H1 (cell line): ENCODE measurements around the gene ATP13A2. TPM values are rescaled to one million over a fixed set of nuclear protein-coding genes. Genes with fewer than 3 reads are reported as not detected.

ENCODE experiments used
- CTCF ChIA-PET: fragments of 300-600 bp; sonication (Branson Sonifier 250); formaldehyde crosslinking; loops from one replicate; lab custom pipeline; 2021; ENCODE audit not compliant: partially characterized antibody; lab: Charles Lee
- POLR2A ChIA-PET: fragments of 300-600 bp; sonication (Branson Sonifier 250); formaldehyde crosslinking; loops from one replicate; lab custom pipeline; 2021; ENCODE audit warnings: inconsistent platforms; ENCODE audit not compliant: partially characterized antibody; lab: Charles Lee
- DNase-seq, 2 experiments: peaks; one replicate each; pipeline versions ENCODE4 v3.0.0 to v3.0.0-alpha.2; 2010 to 2022; ENCODE audit warnings: low spot score in 2 of 2, low read depth in 1 of 2, mixed read lengths in 1 of 2
- FAIRE-seq: peaks from 2 replicates; lab custom pipeline; 2011; peaks lifted over from hg19 to GRCh38; lab: Jason Lieb, UNC
- H2AFZ ChIP-seq: 2 replicates; pipeline ENCODE4 v1.8.1; 2012; ENCODE audit warnings: low read length, inconsistent platforms
- H2AK5ac ChIP-seq: 2 replicates; pipeline ENCODE4 v1.6.1; 2013; ENCODE audit warnings: low read depth, low read length
- H2BK120ac ChIP-seq: replicated peaks from 2 replicates; pipeline ENCODE3; 2013; ENCODE audit warnings: low read depth, low read length, inconsistent platforms
- H2BK12ac ChIP-seq: 2 replicates; pipeline ENCODE4 v1.6.1; 2013; ENCODE audit warnings: low read depth, low read length
- H2BK15ac ChIP-seq: 2 replicates; pipeline ENCODE4 v1.6.1; 2013; ENCODE audit warnings: low read length
- H2BK20ac ChIP-seq: 2 replicates; pipeline ENCODE4 v1.6.1; 2013; ENCODE audit warnings: low read length
- H2BK5ac ChIP-seq: 2 replicates; pipeline ENCODE4 v1.6.1; 2013; ENCODE audit warnings: low read depth, low read length
- H3K14ac ChIP-seq: 2 replicates; pipeline ENCODE4 v1.6.1; 2013; ENCODE audit warnings: inconsistent platforms; ENCODE audit not compliant: insufficient read length
- H3K18ac ChIP-seq: 2 replicates; pipeline ENCODE4 v1.6.1; 2013; ENCODE audit warnings: low read length; ENCODE audit errors: extremely low read depth
- H3K23ac ChIP-seq: 2 replicates; pipeline ENCODE4 v1.6.1; 2013; ENCODE audit warnings: inconsistent platforms; ENCODE audit not compliant: insufficient read length
- H3K23me2 ChIP-seq: 2 replicates; pipeline ENCODE4 v1.6.1; 2013; ENCODE audit warnings: low read depth, low read length
- H3K27ac ChIP-seq: 2 replicates; pipeline ENCODE4 v1.6.1; 2011; ENCODE audit warnings: low read depth, low read length, inconsistent platforms
- H3K27me3 ChIP-seq, 4 experiments: replicated peaks in 1 of 4; 1 replicate in 1 of 4; 2 replicates in 3 of 4; pipeline versions ENCODE4 v1.6.1 to v1.8.1; 2011 to 2013; ENCODE audit warnings: low read length in 3 of 4, mild to moderate bottlenecking in 3 of 4, inconsistent platforms in 2 of 4, mixed read lengths in 2 of 4, moderate library complexity in 1 of 4; ENCODE audit not compliant: control insufficient read depth in 3 of 4, insufficient read depth in 3 of 4; ENCODE audit errors: extremely low read depth in 1 of 4
- H3K36me3 ChIP-seq, 4 experiments: 2 replicates each; pipeline versions ENCODE4 v1.6.1 to v1.8.1; 2011 to 2013; ENCODE audit warnings: mild to moderate bottlenecking in 4 of 4, low read length in 3 of 4, moderate library complexity in 2 of 4, control low read depth in 1 of 4, inconsistent platforms in 1 of 4; ENCODE audit not compliant: insufficient read depth in 4 of 4, control insufficient read depth in 2 of 4
- H3K4ac ChIP-seq: replicated peaks from 2 replicates; pipeline ENCODE3; 2013; ENCODE audit warnings: low read length, low read depth, mixed read lengths, inconsistent platforms; ENCODE audit not compliant: insufficient read length
- H3K4me1 ChIP-seq, 4 experiments: replicated peaks in 1 of 4; 1 replicate in 1 of 4; 2 replicates in 3 of 4; pipeline versions ENCODE4 v1.6.1 to v1.8.1; 2011 to 2013; ENCODE audit warnings: low read length in 3 of 4, inconsistent platforms in 2 of 4, mixed read lengths in 1 of 4; ENCODE audit not compliant: insufficient read depth in 4 of 4, control insufficient read depth in 3 of 4
- H3K4me2 ChIP-seq, 2 experiments: 2 replicates each; pipeline versions ENCODE4 v1.6.1 to v1.8.1; 2011 to 2013; ENCODE audit warnings: low read depth in 2 of 2, low read length in 2 of 2, control low read depth in 1 of 2, inconsistent platforms in 1 of 2, mild to moderate bottlenecking in 1 of 2; ENCODE audit not compliant: insufficient read depth in 1 of 2
- H3K4me3 ChIP-seq, 4 experiments: fragments of 200-600, 300-600 bp in 1 of 4; sonication (generic), shearing (Covaris generic), sonication (Bioruptor Twin) in 1 of 4; 2 replicates each; pipeline versions ENCODE4 v1.5.1 to v1.8.1; 2011 to 2016; ENCODE audit warnings: low read length in 4 of 4, low read depth in 3 of 4, control low read depth in 2 of 4, inconsistent platforms in 2 of 4, mild to moderate bottlenecking in 2 of 4, mixed read lengths in 1 of 4, moderate library complexity in 1 of 4; ENCODE audit not compliant: insufficient read depth in 2 of 4; ENCODE audit errors: extremely low read depth in 1 of 4
- H3K56ac ChIP-seq: replicated peaks from 2 replicates; pipeline ENCODE3; 2013; ENCODE audit warnings: low read depth, mild to moderate bottlenecking, mixed read lengths, low read length, inconsistent platforms; ENCODE audit not compliant: insufficient read length
- H3K79me1 ChIP-seq: 2 replicates; pipeline ENCODE4 v1.6.1; 2013; ENCODE audit warnings: low read depth, low read length, control low read depth
- H3K79me2 ChIP-seq, 2 experiments: 2 replicates each; pipeline versions ENCODE4 v1.6.1 to v1.8.1; 2012 to 2013; ENCODE audit warnings: low read length in 2 of 2, mild to moderate bottlenecking in 2 of 2, inconsistent platforms in 1 of 2; ENCODE audit not compliant: insufficient read depth in 2 of 2, control insufficient read depth in 1 of 2
- H3K9ac ChIP-seq, 4 experiments: replicated peaks in 1 of 4; 1 replicate in 1 of 4; 2 replicates in 3 of 4; pipeline versions ENCODE4 v1.6.1 to v1.8.1; 2011 to 2013; ENCODE audit warnings: low read depth in 3 of 4, low read length in 3 of 4, control low read depth in 2 of 4, mild to moderate bottlenecking in 2 of 4, moderate library complexity in 2 of 4, inconsistent platforms in 1 of 4; ENCODE audit errors: extremely low read depth in 1 of 4
- H3K9me3 ChIP-seq, 2 experiments: 2 replicates each; pipeline versions ENCODE4 v1.6.1 to v1.8.1; 2012 to 2013; ENCODE audit warnings: mild to moderate bottlenecking in 2 of 2, moderate library complexity in 2 of 2, control low read depth in 1 of 2, inconsistent platforms in 1 of 2, low read depth in 1 of 2, low read length in 1 of 2, mixed read lengths in 1 of 2; ENCODE audit not compliant: insufficient read depth in 2 of 2
- H4K20me1 ChIP-seq, 2 experiments: replicated peaks in 1 of 2; 2 replicates each; pipeline versions ENCODE3 to v1.8.1; 2011 to 2013; ENCODE audit warnings: inconsistent platforms in 2 of 2, low read length in 2 of 2, mild to moderate bottlenecking in 1 of 2; ENCODE audit not compliant: insufficient read depth in 2 of 2, control insufficient read depth in 1 of 2
- H4K5ac ChIP-seq: 2 replicates; pipeline ENCODE4 v1.6.1; 2013; ENCODE audit warnings: low read length, low read depth, mixed read lengths, inconsistent platforms; ENCODE audit not compliant: insufficient read length
- H4K8ac ChIP-seq: 2 replicates; pipeline ENCODE4 v1.8.0; 2013; ENCODE audit warnings: mild to moderate bottlenecking, moderate library complexity, low read length, inconsistent platforms; ENCODE audit not compliant: insufficient read depth; ENCODE audit errors: extremely low read depth
- H4K91ac ChIP-seq: replicated peaks from 2 replicates; pipeline ENCODE3; 2013; ENCODE audit warnings: low read length, mixed read lengths, inconsistent platforms; ENCODE audit not compliant: insufficient read length
- CTBP2 ChIP-seq: IDR thresholded peaks from 2 replicates; pipeline ENCODE4 v1.7.0; 2011; ENCODE audit warnings: borderline replicate concordance, mild to moderate bottlenecking, moderate library complexity, mixed read lengths, low read length; ENCODE audit not compliant: insufficient read depth, insufficient read length
- HDAC2 ChIP-seq, 2 experiments: fragments of 300-600 bp in 1 of 2; sonication (generic) in 1 of 2; IDR thresholded peaks; 2 replicates each; pipeline ENCODE4 v1.6.1; 2011 to 2012; ENCODE audit warnings: low read depth in 2 of 2, low read length in 2 of 2, mild to moderate bottlenecking in 2 of 2, moderate library complexity in 2 of 2, borderline replicate concordance in 1 of 2, inconsistent platforms in 1 of 2
- NRF1 ChIP-seq: IDR thresholded peaks from 2 replicates; pipeline ENCODE4 v1.6.1; 2011; ENCODE audit warnings: mild to moderate bottlenecking, low read depth, low read length, improper control_type of control experiment
- SAP30 ChIP-seq: fragments of 300-600 bp; sonication (generic); IDR thresholded peaks from 2 replicates; pipeline ENCODE4 v1.7.1; 2012; ENCODE audit warnings: low read length, moderate library complexity, mild to moderate bottlenecking, inconsistent platforms; ENCODE audit not compliant: insufficient read depth, insufficient replicate concordance
- YY1 ChIP-seq: IDR thresholded peaks from 2 replicates; pipeline ENCODE4 v1.6.1; 2011; ENCODE audit warnings: low read depth, mild to moderate bottlenecking, low read length
- WGBS, 2 experiments: shearing (Covaris generic) in 1 of 2; methylation state at CpG; one replicate each; pipeline versions ENCODE4 v1.1.6 to v1.1.7; 2013 to 2015; ENCODE audit warnings: low lambda C conversion rate in 2 of 2, mixed read lengths in 2 of 2, inconsistent platforms in 1 of 2, low coverage in 1 of 2, missing lambda C conversion rate in 1 of 2; ENCODE audit not compliant: insufficient replicate concordance in 2 of 2, insufficient coverage in 1 of 2, insufficient read length in 1 of 2; ENCODE audit errors: extremely low coverage in 1 of 2, missing lambda C conversion rate in 1 of 2; 5-methylcytosine and 5-hydroxymethylcytosine counted together
- polyA plus RNA-seq, 7 experiments: library from polyadenylated mRNA; depleted of rRNA in 3 of 7; stranded (reverse) in 5 of 7; unstranded in 2 of 7; fragments of >200 nt in 5 of 7; fragments of 200-250 nt in 2 of 7; gene quantifications; 1 replicate in 5 of 7; 2 replicates in 1 of 7; 4 replicates in 1 of 7; pipeline versions ENCODE4 v1.2.1 to v1.2.3, GENCODE V29; 2011 to 2013; ENCODE audit warnings: missing spikeins in 2 of 7, mixed read lengths in 2 of 7
- total RNA-seq: library from RNA; stranded (reverse); fragmentation: NEBNext Ultra II Directional; extraction: Animal tissue kit (Norgen Biotek cat#: 25700); gene quantifications from 2 replicates; pipeline ENCODE4 v1.2.1, GENCODE V29; 2021

Gene ATP13A2
- total and polyA plus RNA-seq, 2 of the 8 experiments (the other 6 are each of a cell fraction or from before 2014, with no cell fraction given) = 82.1 to 83.6 TPM

GRCh38 chr1:17052038-17052437 is 40.3 kb upstream of the ATP13A2 start:
- Histone ChIP-seq H2BK12ac (no peak overlapping the region), H3K4me1 (peaks cover 0 to 7% (median 0%) of the 10 kb centered on the region in 4 experiments; a peak in 1 of 7 replicates), H3K23me2 (peaks cover 5% of the 10 kb centered on the region), H3K9me3 (no peaks in the 10 kb centered on the region), H2BK5ac (no peak overlapping the region), H3K18ac (no peak overlapping the region), H3K9ac (no peak overlapping the region), H4K8ac (no peak overlapping the region), H3K27me3 (no peaks in the 10 kb centered on the region), H2BK15ac (no peak overlapping the region), H3K14ac (no peak overlapping the region), H3K56ac (no peak overlapping the region), H3K36me3 (peaks cover 0 to 10% (median 6%) of the 10 kb centered on the region in 4 experiments; a peak in 6 of 8 replicates), H2BK20ac (no peak overlapping the region), H2AFZ (no peak overlapping the region), H4K20me1 (no peaks in the 10 kb centered on the region), H4K91ac (no peak overlapping the region), H3K4me2 (no peak overlapping the region; a peak in 1 of 4 replicates), H4K5ac (no peak overlapping the region), H3K79me2 (peaks cover 10 to 42% of the 10 kb centered on the region in 2 experiments), H3K4ac (no peak overlapping the region), H2BK120ac (no peak overlapping the region), H3K79me1 (peaks cover 5% of the 10 kb centered on the region; the same call in 1 of the 2 replicates), H3K4me3 (no peak overlapping the region), H3K27ac (no peak overlapping the region), H2AK5ac (no peak overlapping the region), H3K23ac (no peak overlapping the region)
- CTCF ChIA-PET = interaction anchor here (1.2 kb wide), 2 partner anchors 100 to 319 kb away, joined by 3 to 7 read pairs; no protein-coding TSS in a partner anchor
- no peak for DNase-seq
- no peak for FAIRE-seq
- WGBS, 2 experiments = 100% methylated on average over 1 of the region's 1 CpG; no CpG with 5 or more reads in 1 of the 2 experiments
- POLR2A ChIA-PET = interaction anchor here (0.6 to 1.1 kb wide), 3 partner anchors 12 to 52 kb away, joined by 3 to 4 read pairs (median 3); no protein-coding TSS in a partner anchor
- TF ChIP-seq NRF1 = no peak
- TF ChIP-seq HDAC2 (IDR thresholded peaks at IDR 0.05; ENCODE audit: borderline replicate concordance in 1 of 2, low read depth in 2 of 2, low read length in 2 of 2) = no peak
- TF ChIP-seq YY1 = no peak
- no peak for TF ChIP-seq CTBP2
- TF ChIP-seq SAP30 = no peak
